Esophagus muscularis mucosa (tissue), 4 donors: Measurements from ENCODE around the gene PDCD6IP. TPM values are rescaled to one million over a fixed set of nuclear protein-coding genes. Genes with fewer than 3 reads are reported as not detected.
A peak's percentile ranks its signal among the peaks of the same experiment; 100 is the strongest.

Source experiments
- DNase-seq: peaks from one replicate; pipeline ENCODE4 v3.0.0-alpha.2; 2017; ENCODE audit errors: extremely low spot score
- H3K27ac ChIP-seq, 4 donors: fragments of 200-600 bp; sonication (generic); replicated peaks in 1 of 4; 1 replicate in 3 of 4; 2 replicates in 1 of 4; pipeline ENCODE4 v1.5.1; 2016 to 2019; ENCODE audit warnings: mild to moderate bottlenecking in 1 of 4
- H3K27me3 ChIP-seq, 4 donors: fragments of 200-600 bp; sonication (generic); one replicate each; pipeline versions ENCODE4 v1.5.1 to v1.6.0; 2016 to 2019
- H3K36me3 ChIP-seq, 4 donors: fragments of 200-600 bp; sonication (generic); one replicate each; pipeline ENCODE4 v1.5.1; 2016 to 2019
- H3K4me1 ChIP-seq, 4 donors: fragments of 200-600 bp; sonication (generic); one replicate each; pipeline ENCODE4 v1.5.1; 2016 to 2019
- H3K4me3 ChIP-seq, 4 donors: fragments of 200-600 bp; sonication (generic); 1 replicate in 2 of 4; 2 replicates in 2 of 4; pipeline ENCODE4 v1.5.1; 2016 to 2019; ENCODE audit warnings: mild to moderate bottlenecking in 4 of 4, moderate library complexity in 1 of 4
- H3K9me3 ChIP-seq, 4 donors: fragments of 200-600 bp; sonication (generic); 1 replicate in 3 of 4; 2 replicates in 1 of 4; pipeline ENCODE4 v1.5.1; 2016 to 2019
- EP300 ChIP-seq: sonication (generic); formaldehyde crosslinking; IDR thresholded peaks from one replicate; pipeline ENCODE4 v1.6.1; 2017; ENCODE audit warnings: antibody characterized with exemption
- POLR2A ChIP-seq: fragments of 450-650 bp; IDR thresholded peaks from one replicate; pipeline ENCODE4 v1.6.1; 2017; ENCODE audit warnings: antibody characterized with exemption, moderate library complexity, mild to moderate bottlenecking, low read depth
- POLR2AphosphoS5 ChIP-seq, 2 donors: sonication (generic); formaldehyde crosslinking; IDR thresholded peaks; one replicate each; pipeline ENCODE4 v1.6.1; 2017; ENCODE audit warnings: antibody characterized with exemption in 2 of 2
- WGBS: methylation state at CpG from one replicate; pipeline ENCODE4 v1.1.5; 2018; 5-methylcytosine and 5-hydroxymethylcytosine counted together
- intact Hi-C: fragments of 100-400 bp; cut with DNase I; formaldehyde crosslinking; loops from one replicate; pipeline ENCODE4 v1.15.1; 2023
- total RNA-seq, 4 donors: library from RNA; depleted of rRNA; stranded (reverse); fragments of >200 nt; gene quantifications; one replicate each; pipeline versions ENCODE4 v1.1.0 to v1.2.1, GENCODE V29; 2016
- TF ChIP-seq, protein P1 (sequence below), 3 experiments: fragments of 200-600 bp in 2 of 3; fragments of 450-650 bp in 1 of 3; sonication (generic) in 2 of 3; IDR thresholded peaks; one replicate each; pipeline ENCODE4 v1.5.1; 2017 to 2019; ENCODE audit warnings: antibody characterized with exemption in 3 of 3, mild to moderate bottlenecking in 2 of 3, moderate library complexity in 1 of 3

PDCD6IP gene
- total RNA-seq, 4 donors from 2014 or later, result 88.0 to 192 (median 145) TPM

DNA sequence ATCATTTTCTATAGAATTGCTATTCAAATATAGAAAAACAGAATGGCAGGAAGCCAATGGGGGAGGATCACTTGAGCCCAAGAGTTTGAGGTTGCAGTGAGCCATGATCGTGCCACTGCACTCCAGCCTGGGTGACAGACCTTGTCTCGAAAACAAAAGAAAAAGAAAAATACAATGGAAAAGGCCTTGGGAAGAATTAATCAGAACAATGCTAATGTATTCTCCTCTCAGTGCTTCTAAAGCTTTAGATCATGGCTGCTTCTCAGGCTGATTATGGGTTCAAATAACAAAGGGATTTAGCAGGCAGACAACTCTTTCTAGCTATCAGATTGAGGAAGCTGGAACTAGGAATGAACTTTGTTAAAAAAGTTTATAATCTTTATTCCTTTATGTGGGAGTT is 115.8 kb downstream of the PDCD6IP start:
- no peak for DNase-seq
- H3K36me3 ChIP-seq, result no peaks in the 10 kb centered on the region
- TF ChIP-seq, protein P1, sequence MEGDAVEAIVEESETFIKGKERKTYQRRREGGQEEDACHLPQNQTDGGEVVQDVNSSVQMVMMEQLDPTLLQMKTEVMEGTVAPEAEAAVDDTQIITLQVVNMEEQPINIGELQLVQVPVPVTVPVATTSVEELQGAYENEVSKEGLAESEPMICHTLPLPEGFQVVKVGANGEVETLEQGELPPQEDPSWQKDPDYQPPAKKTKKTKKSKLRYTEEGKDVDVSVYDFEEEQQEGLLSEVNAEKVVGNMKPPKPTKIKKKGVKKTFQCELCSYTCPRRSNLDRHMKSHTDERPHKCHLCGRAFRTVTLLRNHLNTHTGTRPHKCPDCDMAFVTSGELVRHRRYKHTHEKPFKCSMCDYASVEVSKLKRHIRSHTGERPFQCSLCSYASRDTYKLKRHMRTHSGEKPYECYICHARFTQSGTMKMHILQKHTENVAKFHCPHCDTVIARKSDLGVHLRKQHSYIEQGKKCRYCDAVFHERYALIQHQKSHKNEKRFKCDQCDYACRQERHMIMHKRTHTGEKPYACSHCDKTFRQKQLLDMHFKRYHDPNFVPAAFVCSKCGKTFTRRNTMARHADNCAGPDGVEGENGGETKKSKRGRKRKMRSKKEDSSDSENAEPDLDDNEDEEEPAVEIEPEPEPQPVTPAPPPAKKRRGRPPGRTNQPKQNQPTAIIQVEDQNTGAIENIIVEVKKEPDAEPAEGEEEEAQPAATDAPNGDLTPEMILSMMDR (IDR thresholded peaks at IDR 0.05), result no peak
- no peak for TF ChIP-seq POLR2A
- no peak for TF ChIP-seq POLR2AphosphoS5 (IDR thresholded peaks at IDR 0.05)
- no peak for TF ChIP-seq EP300
- WGBS, result 92% methylated on average over 2 of the region's 2 CpGs
- intact Hi-C loops, result no loop called here
- no peaks in the 10 kb centered on the region for H3K9me3 ChIP-seq
- no peak overlapping the region for H3K4me3 ChIP-seq
- H3K4me1 ChIP-seq, result no peaks in the 10 kb centered on the region
- H3K27ac ChIP-seq, result no peak overlapping the region
- H3K27me3 ChIP-seq, result no peaks in the 10 kb centered on the region

GRCh38 chr3:33914731-33915379 is 116.4 kb downstream of the PDCD6IP start:
- H3K36me3 ChIP-seq, result no peaks in the 10 kb centered on the region
- DNase-seq, result no peak
- H3K9me3 ChIP-seq, result no peaks in the 10 kb centered on the region
- intact Hi-C loops, result no loop called here
- no peaks in the 10 kb centered on the region for H3K27me3 ChIP-seq
- 86% methylated on average over 12 of the region's 12 CpGs for WGBS
- TF ChIP-seq, protein P1 (IDR thresholded peaks at IDR 0.05), result no peak
- TF ChIP-seq POLR2AphosphoS5 (IDR thresholded peaks at IDR 0.05) (no peak), POLR2A (no peak), EP300 (no peak)
- H3K4me1 ChIP-seq, result no peaks in the 10 kb centered on the region
- H3K4me3 ChIP-seq, result no peak overlapping the region
- H3K27ac ChIP-seq, result no peak overlapping the region

- no peak for DNase-seq
- H3K9me3 ChIP-seq, result no peaks in the 10 kb centered on the region
- H3K4me3 ChIP-seq, result no peak overlapping the region
- H3K36me3 ChIP-seq, result no peaks in the 10 kb centered on the region
- no peak overlapping the region for H3K27ac ChIP-seq
- intact Hi-C loops, result no loop called here
- no peaks in the 10 kb centered on the region for H3K27me3 ChIP-seq
- no peaks in the 10 kb centered on the region for H3K4me1 ChIP-seq
- WGBS, result 60% methylated on average over 8 of the region's 9 CpGs
- TF ChIP-seq, protein P1 (IDR thresholded peaks at IDR 0.05), result peak in 1 of 3 experiments; percentile 16
- TF ChIP-seq POLR2AphosphoS5 (IDR thresholded peaks at IDR 0.05) (no peak), POLR2A (no peak)
Observed at GRCh38 chr3:33915796-33916546, 117.5 kb downstream of the PDCD6IP start.

DNA sequence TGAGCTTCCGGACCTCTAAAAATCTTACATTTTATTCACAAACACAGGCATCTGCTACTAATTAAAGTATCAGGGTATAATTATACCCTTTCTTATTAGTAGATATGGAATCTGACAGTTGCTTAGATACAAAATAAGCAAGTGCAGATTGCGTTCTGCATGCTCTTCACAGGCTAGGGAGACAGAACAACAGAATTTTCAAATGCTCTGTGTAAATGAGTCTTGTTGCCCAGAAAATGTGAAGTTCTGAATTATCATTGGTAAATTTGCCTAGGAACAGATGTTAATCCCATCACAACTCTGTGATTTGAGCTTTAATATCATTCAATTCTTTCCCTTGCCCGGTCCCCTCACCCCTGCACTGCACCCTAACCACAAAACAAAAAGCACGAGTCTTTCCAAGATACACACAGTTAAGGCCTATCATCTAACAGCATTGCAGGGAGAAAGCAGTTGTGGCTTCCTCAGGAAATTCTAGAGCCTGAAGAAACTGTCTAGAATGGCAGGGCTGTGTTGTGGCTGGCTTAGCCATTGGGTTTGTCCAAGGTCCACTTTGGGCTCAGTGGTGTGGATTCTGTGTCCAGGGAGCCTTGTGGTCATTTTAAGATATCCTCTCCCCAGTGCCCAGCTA is 119.8 kb downstream of the PDCD6IP start:
- no peak for DNase-seq
- H3K27me3 ChIP-seq, result no peaks in the 10 kb centered on the region
- H3K36me3 ChIP-seq, result no peaks in the 10 kb centered on the region
- H3K4me1 ChIP-seq, result no peaks in the 10 kb centered on the region
- intact Hi-C loops, result no loop called here
- H3K4me3 ChIP-seq, result no peak overlapping the region
- no peaks in the 10 kb centered on the region for H3K9me3 ChIP-seq
- no peak overlapping the region for H3K27ac ChIP-seq
- WGBS, result 98% methylated on average over 4 of the region's 4 CpGs
- TF ChIP-seq, protein P1 (IDR thresholded peaks at IDR 0.05), result no peak
- TF ChIP-seq EP300, result no peak
- no peak for TF ChIP-seq POLR2AphosphoS5 (IDR thresholded peaks at IDR 0.05)
- TF ChIP-seq POLR2A, result no peak

Other genes starting within 250 kb of the PDCD6IP start
- 10 to 100 TPM; 38.4 to 53.2 (median 43.1) TPM for gene CLASP2, start 80.4 kb upstream of the PDCD6IP start, total RNA-seq